HG02840 (cell line): Measurements from ENCODE around the gene NTRK1.

ENCODE experiments used
- ATAC-seq: cut with Tn5 transposase; IDR thresholded peaks from one replicate; pipeline ENCODE4 v1.9.1; 2021; ENCODE audit warnings: mild to moderate bottlenecking, moderate library complexity, moderate number of reproducible peaks; ENCODE audit not compliant: unreplicated experiment, low FRiP score

NTRK1 gene

GRCh38 chr1:156929596-156930238 is 69.1 kb downstream of the NTRK1 start:
- no peak for ATAC-seq

- ATAC-seq = no peak
These were observed 69.8 kb downstream of the NTRK1 start for GRCh38 chr1:156930483-156930882.
